Fibroblast of lung (primary cell): ENCODE results near the gene RAPGEF4. TPM values are rescaled to one million over a fixed set of nuclear protein-coding genes. Genes with fewer than 3 reads are reported as not detected.
A peak's percentile ranks its signal among the peaks of the same experiment; 100 is the strongest.

Experiments
- DNase-seq, 2 donors: peaks; one replicate each; pipeline versions ENCODE4 v3.0.0 to v3.0.0-alpha.2; 2010; ENCODE audit warnings: low read depth in 2 of 2
- H2AFZ ChIP-seq: 2 replicates; pipeline ENCODE4 v1.5.1; 2012; ENCODE audit warnings: low read length, control low read depth, inconsistent platforms
- H3K27ac ChIP-seq: 2 replicates; pipeline ENCODE4 v1.5.1; 2011; ENCODE audit warnings: low read length, control low read depth; ENCODE audit not compliant: insufficient read depth
- H3K27me3 ChIP-seq: 2 replicates; pipeline ENCODE4 v1.5.1; 2011; ENCODE audit warnings: mild to moderate bottlenecking, low read length; ENCODE audit not compliant: control insufficient read depth, insufficient read depth
- H3K36me3 ChIP-seq: 2 replicates; pipeline ENCODE4 v1.5.1; 2011; ENCODE audit warnings: low read length; ENCODE audit not compliant: control insufficient read depth, insufficient read depth
- H3K4me1 ChIP-seq: 2 replicates; pipeline ENCODE4 v1.5.1; 2011; ENCODE audit warnings: low read length; ENCODE audit not compliant: control insufficient read depth, insufficient read depth; ENCODE audit errors: extremely low read depth
- H3K4me2 ChIP-seq: 2 replicates; pipeline ENCODE4 v1.5.1; 2011; ENCODE audit warnings: low read length, control low read depth; ENCODE audit not compliant: insufficient read depth; ENCODE audit errors: extremely low read depth
- H3K4me3 ChIP-seq, 4 experiments: fragments of 200-600 bp in 1 of 4; sonication (generic) in 1 of 4; replicated peaks in 1 of 4; 2 replicates each; pipeline ENCODE4 v1.5.1; 2011 to 2016; ENCODE audit warnings: low read length in 4 of 4, low read depth in 3 of 4, mild to moderate bottlenecking in 3 of 4, control low read depth in 2 of 4, inconsistent platforms in 1 of 4, mixed read lengths in 1 of 4; ENCODE audit not compliant: insufficient read depth in 1 of 4; ENCODE audit errors: control extremely low read depth in 1 of 4
- H3K79me2 ChIP-seq: 2 replicates; pipeline ENCODE4 v1.5.1; 2012; ENCODE audit warnings: mild to moderate bottlenecking, low read length, inconsistent platforms; ENCODE audit not compliant: control insufficient read depth, insufficient read depth
- H3K9ac ChIP-seq: 2 replicates; pipeline ENCODE4 v1.5.1; 2011; ENCODE audit warnings: mild to moderate bottlenecking, low read length, control low read depth; ENCODE audit not compliant: insufficient read depth
- H3K9me3 ChIP-seq: 2 replicates; pipeline ENCODE4 v1.5.1; 2012; ENCODE audit warnings: low read depth, low read length; ENCODE audit not compliant: control insufficient read depth, insufficient read depth
- H4K20me1 ChIP-seq: 2 replicates; pipeline ENCODE4 v1.5.1; 2011; ENCODE audit warnings: low read length; ENCODE audit not compliant: control insufficient read depth, insufficient read depth; ENCODE audit errors: extremely low read depth
- CTCF ChIP-seq, 2 donors: IDR thresholded peaks in 1 of 2; conservative IDR thresholded peaks in 1 of 2; 1 replicate in 1 of 2; 2 replicates in 1 of 2; pipeline ENCODE4 v1.5.1; 2011 to 2012; ENCODE audit warnings: low read length in 2 of 2, control low read depth in 1 of 2, inconsistent platforms in 1 of 2, low read depth in 1 of 2, mild to moderate bottlenecking in 1 of 2
- EZH2 ChIP-seq: IDR thresholded peaks from 2 replicates; pipeline ENCODE4 v1.5.1; 2012; ENCODE audit warnings: low read length, control low read depth, mild to moderate bottlenecking; ENCODE audit errors: missing control alignments
- polyA plus RNA-seq, 2 donors: library from polyadenylated mRNA; depleted of rRNA in 1 of 2; stranded (reverse) in 1 of 2; unstranded in 1 of 2; fragments of >200 nt; gene quantifications; 2 replicates each; pipeline ENCODE4 v1.2.1, GENCODE V29; 2011 to 2012; ENCODE audit warnings: missing spikeins in 1 of 2
- total RNA-seq: library from RNA; depleted of rRNA; stranded (reverse); fragments of >200 nt; gene quantifications from 2 replicates; pipeline ENCODE4 v1.2.1, GENCODE V29; 2014

RAPGEF4 gene
- total and polyA plus RNA-seq, 2 donors (not counting 1 experiment from before 2014, with no cell fraction given) = 0.51 to 3.0 TPM

- Histone ChIP-seq H3K9me3 (no peaks in the 10 kb centered on the region), H3K4me3 (no peak overlapping the region), H3K9ac (no peak overlapping the region), H3K27ac (peak overlapping the region; percentile 50), H2AFZ (no peak overlapping the region), H3K36me3 (no peaks in the 10 kb centered on the region), H3K4me2 (peak overlapping the region; percentile 20), H4K20me1 (no peaks in the 10 kb centered on the region), H3K4me1 (peaks cover 28% of the 10 kb centered on the region), H3K27me3 (no peaks in the 10 kb centered on the region), H3K79me2 (no peaks in the 10 kb centered on the region)
- DNase-seq = no peak
- no peak for TF ChIP-seq EZH2
- TF ChIP-seq CTCF (conservative IDR thresholded peaks at IDR 0.05 in 1 of 2, IDR thresholded peaks at IDR 0.05 in 1 of 2; ENCODE audit: low read depth in 1 of 2, low read length in 2 of 2) = no peak
Measured at GRCh38 chr2:172697296-172697695, 38.3 kb upstream of the RAPGEF4 start.

- peak overlapping the region; percentile 50 for H3K27ac ChIP-seq
- H3K27me3 ChIP-seq = no peaks in the 10 kb centered on the region
- H2AFZ ChIP-seq = no peak overlapping the region
- peak overlapping the region; percentile 17 for H3K4me2 ChIP-seq
- TF ChIP-seq CTCF (conservative IDR thresholded peaks at IDR 0.05 in 1 of 2, IDR thresholded peaks at IDR 0.05 in 1 of 2; ENCODE audit: low read depth in 1 of 2, low read length in 2 of 2) = no peak
- TF ChIP-seq EZH2 = no peak
- H3K79me2 ChIP-seq = no peaks in the 10 kb centered on the region
- no peaks in the 10 kb centered on the region for H3K9me3 ChIP-seq
- peak; percentile 89 to 92 for DNase-seq
- peaks cover 21% of the 10 kb centered on the region for H3K4me1 ChIP-seq
- H3K9ac ChIP-seq = no peak overlapping the region
- H3K4me3 ChIP-seq = no peak overlapping the region
- H3K36me3 ChIP-seq = no peaks in the 10 kb centered on the region
- no peaks in the 10 kb centered on the region for H4K20me1 ChIP-seq
Measured at GRCh38 chr2:172698041-172698863, 37.4 kb upstream of the RAPGEF4 start.

- Histone ChIP-seq H3K27me3 (no peaks in the 10 kb centered on the region), H3K4me3 (no peak overlapping the region), H3K27ac (no peak overlapping the region)
Measured at GRCh38 chr2:172701250-172701649, 34.4 kb upstream of the RAPGEF4 start.

More at GRCh38 chr2:172701250-172701649, 34.4 kb upstream of the RAPGEF4 start:
- no peak for TF ChIP-seq CTCF (conservative IDR thresholded peaks at IDR 0.05 in 1 of 2, IDR thresholded peaks at IDR 0.05 in 1 of 2; ENCODE audit: low read depth in 1 of 2, low read length in 2 of 2)
- no peak for TF ChIP-seq EZH2
- Histone ChIP-seq H3K9me3 (no peaks in the 10 kb centered on the region), H3K36me3 (no peaks in the 10 kb centered on the region), H3K4me1 (peaks cover 14% of the 10 kb centered on the region), H2AFZ (no peak overlapping the region), H4K20me1 (no peaks in the 10 kb centered on the region), H3K79me2 (no peaks in the 10 kb centered on the region), H3K4me2 (no peak overlapping the region), H3K9ac (no peak overlapping the region)
- DNase-seq = peak; percentile 68 to 89
